GM23338 (cell line): ENCODE measurements around the gene GNB1. TPM values are rescaled to one million over a fixed set of nuclear protein-coding genes. Genes with fewer than 3 reads are reported as not detected.

Experiments
- ATAC-seq: fragments of 200-7000 bp; cut with Tn5 transposase; 3 replicates; pipeline ENCODE4 v1.9.1; 2020
- DNase-seq: peaks from one replicate; pipeline ENCODE4 v3.0.0-alpha.2; 2015; ENCODE audit warnings: low spot score
- H2AFZ ChIP-seq: fragments of 200-600 bp; sonication (generic); 2 replicates; pipeline ENCODE4 v1.8.0; 2016; ENCODE audit warnings: antibody characterized with exemption, mild to moderate bottlenecking, moderate library complexity
- H3F3A ChIP-seq: fragments of 200-600 bp; sonication (generic); replicated peaks from 2 replicates; pipeline ENCODE4 v1.8.0; 2017; ENCODE audit warnings: antibody characterized with exemption, mixed run types, low read depth
- H3K27ac ChIP-seq: fragments of 200-600 bp; sonication (generic); 2 replicates; pipeline ENCODE4 v1.6.1; 2016; ENCODE audit warnings: low read depth
- H3K27me3 ChIP-seq: fragments of 200-600 bp; sonication (generic); 2 replicates; pipeline ENCODE4 v1.8.0; 2016; ENCODE audit warnings: mild to moderate bottlenecking, mixed run types, moderate library complexity; ENCODE audit not compliant: insufficient read depth
- H3K36me3 ChIP-seq: fragments of 200-600 bp; sonication (generic); 2 replicates; pipeline ENCODE4 v1.8.0; 2016; ENCODE audit warnings: mild to moderate bottlenecking; ENCODE audit not compliant: insufficient read depth
- H3K4me1 ChIP-seq: fragments of 200-600 bp; sonication (generic); 2 replicates; pipeline ENCODE4 v1.8.0; 2016; ENCODE audit warnings: mild to moderate bottlenecking, moderate library complexity; ENCODE audit not compliant: insufficient read depth
- H3K4me2 ChIP-seq: fragments of 200-600 bp; sonication (generic); 2 replicates; pipeline ENCODE4 v1.7.1; 2017; ENCODE audit warnings: mixed run types
- H3K4me3 ChIP-seq: fragments of 200-600 bp; sonication (generic); 2 replicates; pipeline ENCODE4 v1.6.1; 2016; ENCODE audit warnings: mixed run types
- H3K79me2 ChIP-seq: fragments of 200-600 bp; sonication (generic); replicated peaks from 2 replicates; pipeline ENCODE4 v1.8.0; 2017; ENCODE audit warnings: mild to moderate bottlenecking; ENCODE audit not compliant: insufficient read depth
- H3K9me2 ChIP-seq: fragments of 200-600 bp; sonication (generic); 2 replicates; pipeline ENCODE4 v1.8.0; 2017; ENCODE audit not compliant: insufficient read depth
- H4K20me1 ChIP-seq: fragments of 200-600 bp; sonication (generic); replicated peaks from 2 replicates; pipeline ENCODE4 v1.8.0; 2017; ENCODE audit warnings: mild to moderate bottlenecking; ENCODE audit not compliant: insufficient read depth
- H3K27ac Mint-ChIP-seq: 2 replicates; pipeline ENCODE4 v1.8.0; 2020; ENCODE audit warnings: inconsistent platforms, mild to moderate bottlenecking, moderate library complexity, mixed read lengths
- H3K27me3 Mint-ChIP-seq: 3 replicates; pipeline ENCODE4 v1.8.0; 2022; ENCODE audit warnings: low read depth, mild to moderate bottlenecking, moderate library complexity, mixed read lengths, inconsistent platforms; ENCODE audit not compliant: insufficient read depth, poor library complexity
- H3K36me3 Mint-ChIP-seq: 3 replicates; pipeline ENCODE4 v1.8.0; 2021; ENCODE audit warnings: low read depth, mild to moderate bottlenecking, inconsistent platforms, moderate library complexity, mixed read lengths
- H3K4me1 Mint-ChIP-seq: 3 replicates; pipeline ENCODE4 v1.8.0; 2020; ENCODE audit warnings: mild to moderate bottlenecking, inconsistent platforms, mixed read lengths
- H3K4me3 Mint-ChIP-seq: 3 replicates; pipeline ENCODE4 v1.8.0; 2021; ENCODE audit warnings: moderate library complexity, mild to moderate bottlenecking, inconsistent platforms, mixed read lengths
- H3K9me3 Mint-ChIP-seq: 3 replicates; pipeline ENCODE4 v1.8.0; 2020; ENCODE audit warnings: moderate library complexity, mild to moderate bottlenecking, inconsistent platforms, mixed read lengths
- CREB1 ChIP-seq: fragments of 250-450 bp; sonication (Bioruptor Pico); IDR thresholded peaks from 2 replicates; pipeline ENCODE4 v1.5.0; 2020; ENCODE audit warnings: low read depth, mild to moderate bottlenecking, moderate library complexity
- CTCF ChIP-seq, 2 experiments: fragments of 200-600 bp in 1 of 2; sonication (generic) in 1 of 2; conservative IDR thresholded peaks; 2 replicates each; pipeline versions ENCODE4 v1.5.1 to v1.6.1; 2016 to 2017; ENCODE audit warnings: antibody characterized with exemption in 2 of 2, low read depth in 2 of 2, mild to moderate bottlenecking in 2 of 2, moderate library complexity in 1 of 2
- EZH2 ChIP-seq: fragments of 200-600 bp; sonication (generic); IDR thresholded peaks from one replicate; pipeline ENCODE4 v1.8.0; 2017; ENCODE audit warnings: antibody characterized with exemption, mild to moderate bottlenecking, low read depth; ENCODE audit not compliant: unreplicated experiment
- EZH2phosphoT487 ChIP-seq: fragments of 200-600 bp; sonication (generic); IDR thresholded peaks from one replicate; pipeline ENCODE4 v1.8.1; 2018; ENCODE audit warnings: antibody characterized with exemption; ENCODE audit not compliant: unreplicated experiment
- JUNB ChIP-seq: IDR thresholded peaks from one replicate; pipeline ENCODE4 v1.6.1; 2016; ENCODE audit warnings: antibody characterized with exemption; ENCODE audit not compliant: unreplicated experiment
- NANOG ChIP-seq: IDR thresholded peaks from 2 replicates; pipeline ENCODE4 v1.6.1; 2016; ENCODE audit warnings: antibody characterized with exemption, borderline replicate concordance
- POLR2AphosphoS5 ChIP-seq: IDR thresholded peaks from 2 replicates; pipeline ENCODE4 v1.6.1; 2016; ENCODE audit warnings: antibody characterized with exemption, low read depth
- STAT1 ChIP-seq: IDR thresholded peaks from one replicate; pipeline ENCODE4 v1.6.1; 2016; ENCODE audit warnings: antibody characterized with exemption; ENCODE audit not compliant: unreplicated experiment
- ZNF114 ChIP-seq: fragments of 250-450 bp; sonication (Bioruptor Pico); IDR thresholded peaks from 2 replicates; pipeline ENCODE4 v1.5.0; 2020; ENCODE audit warnings: mild to moderate bottlenecking, moderate library complexity
- ZNF331 ChIP-seq: fragments of 250-450 bp; sonication (Bioruptor Pico); IDR thresholded peaks from 2 replicates; pipeline ENCODE4 v1.5.0; 2020; ENCODE audit warnings: low read depth, mild to moderate bottlenecking, moderate library complexity
- ZNF462 ChIP-seq: fragments of 250-450 bp; sonication (Bioruptor Pico); IDR thresholded peaks from 2 replicates; pipeline ENCODE4 v1.5.0; 2020; ENCODE audit warnings: mild to moderate bottlenecking, moderate library complexity
- polyA plus RNA-seq: library from polyadenylated mRNA; unstranded; fragments of >200 nt; fragmentation: Nextera tagmentation; extraction: Ambion mirVana; gene quantifications from 2 replicates; pipeline ENCODE4 v1.2.1, GENCODE V29; 2016
- total RNA-seq: library from RNA; depleted of rRNA; stranded (reverse); fragments of >200 nt; shearing (Covaris generic); gene quantifications from 2 replicates; pipeline ENCODE4 v1.2.3, GENCODE V29; 2014
- TF ChIP-seq, protein P1 (sequence below): IDR thresholded peaks from one replicate; pipeline ENCODE4 v1.6.1; 2018; ENCODE audit warnings: antibody characterized with exemption; ENCODE audit not compliant: unreplicated experiment
- TF ChIP-seq, protein P2 (sequence below): IDR thresholded peaks from 2 replicates; pipeline ENCODE4 v1.6.1; 2016; ENCODE audit warnings: antibody characterized with exemption

The GNB1 gene
- total and polyA plus RNA-seq, 2 experiments from 2014 or later, result 65.4 to 138 TPM

DNA sequence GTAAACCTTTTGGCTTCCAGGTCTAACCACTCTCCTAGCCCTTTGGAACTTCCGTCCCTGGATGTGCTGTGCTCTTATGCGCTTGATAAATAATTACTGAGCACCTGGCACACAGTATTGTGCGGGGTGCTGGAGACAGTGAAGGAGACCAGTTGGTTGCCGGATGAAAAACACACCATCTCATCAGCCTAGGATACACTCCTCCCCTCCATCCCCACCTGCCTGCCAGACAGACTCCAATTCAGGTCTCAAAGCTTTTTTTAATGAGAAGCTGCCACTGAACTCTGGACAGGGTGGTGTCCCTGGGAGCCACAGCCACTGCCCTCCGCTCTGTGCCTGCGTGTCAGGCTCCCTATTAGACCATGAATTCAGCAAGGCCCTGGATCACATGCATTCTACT, 9.2 kb downstream of the GNB1 start:
- peaks cover 35% of the 10 kb centered on the region for H3K36me3 Mint-ChIP-seq
- Histone ChIP-seq H3K4me2 (no peak overlapping the region), H3K27me3 (no peaks in the 10 kb centered on the region), H3F3A (peaks cover 6% of the 10 kb centered on the region; the same call in 1 of the 2 replicates), H3K79me2 (peaks cover 100% of the 10 kb centered on the region), H4K20me1 (peaks cover 98% of the 10 kb centered on the region), H3K4me3 (no peak overlapping the region), H2AFZ (no peak overlapping the region), H3K27ac (peak overlapping the region; percentile 62; the same call in 1 of the 2 replicates), H3K4me1 (peaks cover 26% of the 10 kb centered on the region), H3K36me3 (no peaks in the 10 kb centered on the region), H3K9me2 (no peaks in the 10 kb centered on the region)
- no peak overlapping the region for H3K4me3 Mint-ChIP-seq
- DNase-seq (no peak), ATAC-seq (peak; percentile 20; the same call in 2 of the 3 replicates)
- H3K27ac Mint-ChIP-seq, result 0 out of 2 replicates have a peak overlapping the region, but pooled peaks have one; percentile 23
- peaks cover 32% of the 10 kb centered on the region for H3K4me1 Mint-ChIP-seq
- H3K27me3 Mint-ChIP-seq, result no peaks in the 10 kb centered on the region
- TF ChIP-seq CREB1 (CRISPR knock-in tag) (no peak), ZNF331 (no peak), NANOG (no peak), ZNF114 (CRISPR knock-in tag) (no peak), STAT1 (no peak), EZH2phosphoT487 (no peak), EZH2 (no peak), ZNF462 (CRISPR knock-in tag) (no peak), CTCF (conservative IDR thresholded peaks at IDR 0.05; ENCODE audit: low read depth in 2 of 2) (no peak), JUNB (no peak), POLR2AphosphoS5 (no peak)
- TF ChIP-seq, protein P1, sequence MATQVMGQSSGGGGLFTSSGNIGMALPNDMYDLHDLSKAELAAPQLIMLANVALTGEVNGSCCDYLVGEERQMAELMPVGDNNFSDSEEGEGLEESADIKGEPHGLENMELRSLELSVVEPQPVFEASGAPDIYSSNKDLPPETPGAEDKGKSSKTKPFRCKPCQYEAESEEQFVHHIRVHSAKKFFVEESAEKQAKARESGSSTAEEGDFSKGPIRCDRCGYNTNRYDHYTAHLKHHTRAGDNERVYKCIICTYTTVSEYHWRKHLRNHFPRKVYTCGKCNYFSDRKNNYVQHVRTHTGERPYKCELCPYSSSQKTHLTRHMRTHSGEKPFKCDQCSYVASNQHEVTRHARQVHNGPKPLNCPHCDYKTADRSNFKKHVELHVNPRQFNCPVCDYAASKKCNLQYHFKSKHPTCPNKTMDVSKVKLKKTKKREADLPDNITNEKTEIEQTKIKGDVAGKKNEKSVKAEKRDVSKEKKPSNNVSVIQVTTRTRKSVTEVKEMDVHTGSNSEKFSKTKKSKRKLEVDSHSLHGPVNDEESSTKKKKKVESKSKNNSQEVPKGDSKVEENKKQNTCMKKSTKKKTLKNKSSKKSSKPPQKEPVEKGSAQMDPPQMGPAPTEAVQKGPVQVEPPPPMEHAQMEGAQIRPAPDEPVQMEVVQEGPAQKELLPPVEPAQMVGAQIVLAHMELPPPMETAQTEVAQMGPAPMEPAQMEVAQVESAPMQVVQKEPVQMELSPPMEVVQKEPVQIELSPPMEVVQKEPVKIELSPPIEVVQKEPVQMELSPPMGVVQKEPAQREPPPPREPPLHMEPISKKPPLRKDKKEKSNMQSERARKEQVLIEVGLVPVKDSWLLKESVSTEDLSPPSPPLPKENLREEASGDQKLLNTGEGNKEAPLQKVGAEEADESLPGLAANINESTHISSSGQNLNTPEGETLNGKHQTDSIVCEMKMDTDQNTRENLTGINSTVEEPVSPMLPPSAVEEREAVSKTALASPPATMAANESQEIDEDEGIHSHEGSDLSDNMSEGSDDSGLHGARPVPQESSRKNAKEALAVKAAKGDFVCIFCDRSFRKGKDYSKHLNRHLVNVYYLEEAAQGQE, result no peak
- TF ChIP-seq, protein P2, sequence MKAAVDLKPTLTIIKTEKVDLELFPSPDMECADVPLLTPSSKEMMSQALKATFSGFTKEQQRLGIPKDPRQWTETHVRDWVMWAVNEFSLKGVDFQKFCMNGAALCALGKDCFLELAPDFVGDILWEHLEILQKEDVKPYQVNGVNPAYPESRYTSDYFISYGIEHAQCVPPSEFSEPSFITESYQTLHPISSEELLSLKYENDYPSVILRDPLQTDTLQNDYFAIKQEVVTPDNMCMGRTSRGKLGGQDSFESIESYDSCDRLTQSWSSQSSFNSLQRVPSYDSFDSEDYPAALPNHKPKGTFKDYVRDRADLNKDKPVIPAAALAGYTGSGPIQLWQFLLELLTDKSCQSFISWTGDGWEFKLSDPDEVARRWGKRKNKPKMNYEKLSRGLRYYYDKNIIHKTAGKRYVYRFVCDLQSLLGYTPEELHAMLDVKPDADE, result no peak
- no peaks in the 10 kb centered on the region for H3K9me3 Mint-ChIP-seq
